T-helper 9 cell (primary cell): Measurements from ENCODE around the gene ODF2.

ENCODE experiments used
- DNase-seq: peaks from one replicate; pipeline ENCODE4 v3.0.0-alpha.2; 2020

ODF2 gene

DNA sequence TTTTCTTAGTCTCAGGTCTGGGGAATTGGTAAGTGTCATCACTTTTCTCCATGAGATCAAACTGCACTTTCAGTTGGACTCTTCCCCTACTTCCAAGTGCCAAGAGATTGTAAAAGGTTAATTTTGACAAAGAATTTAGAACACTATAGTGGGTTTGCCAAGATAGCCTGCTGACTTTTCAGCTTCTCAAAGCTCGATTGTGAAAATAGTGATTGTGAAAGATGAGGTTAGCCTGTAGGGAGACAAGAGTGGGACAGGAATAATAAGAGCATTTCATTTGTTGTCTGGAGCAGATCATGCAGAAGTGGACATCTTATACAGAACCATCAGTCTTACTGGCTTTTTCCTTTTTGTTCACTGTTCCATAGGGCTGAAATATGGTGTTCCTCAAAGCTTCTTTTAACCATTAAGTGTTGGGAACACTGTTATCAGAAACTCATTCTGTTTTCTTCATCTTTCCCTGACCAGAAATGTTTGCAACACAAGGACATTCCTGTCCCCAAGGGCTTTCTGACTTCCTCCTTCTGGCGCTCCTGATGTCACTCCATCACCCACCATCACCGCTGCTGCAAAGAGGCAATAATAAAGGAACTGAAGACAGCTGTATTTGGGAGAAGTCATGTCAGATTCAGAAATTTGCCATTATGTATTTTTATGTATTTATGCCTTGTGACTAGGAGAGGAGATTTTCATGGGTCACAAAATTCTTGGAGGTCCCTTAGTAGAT, 85.0 kb downstream of the ODF2 start:
- no peak for DNase-seq

- DNase-seq = no peak
These were observed 90.7 kb downstream of the ODF2 start for GRCh38 chr9:128546504-128546903.

DNA sequence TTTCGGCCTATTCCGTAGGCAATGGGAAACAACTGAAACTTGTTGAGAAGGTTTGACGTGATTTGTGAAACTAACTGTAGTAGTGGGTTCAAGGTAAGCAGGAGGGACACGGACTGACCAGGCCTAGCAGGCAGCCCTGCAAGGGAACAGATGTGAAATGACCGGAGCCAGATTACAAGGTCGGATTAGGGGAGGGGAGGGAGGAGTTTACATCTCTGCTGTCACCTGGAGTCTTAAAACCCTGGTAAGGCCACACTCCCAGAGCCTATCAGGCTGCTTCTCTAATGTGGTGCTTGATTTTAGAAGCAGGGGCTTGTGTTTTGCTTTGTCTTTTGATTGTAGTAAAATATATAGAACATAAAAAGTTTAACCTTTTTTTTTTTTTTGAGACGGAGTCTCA, 93.1 kb downstream of the ODF2 start:
- DNase-seq = no peak

DNA sequence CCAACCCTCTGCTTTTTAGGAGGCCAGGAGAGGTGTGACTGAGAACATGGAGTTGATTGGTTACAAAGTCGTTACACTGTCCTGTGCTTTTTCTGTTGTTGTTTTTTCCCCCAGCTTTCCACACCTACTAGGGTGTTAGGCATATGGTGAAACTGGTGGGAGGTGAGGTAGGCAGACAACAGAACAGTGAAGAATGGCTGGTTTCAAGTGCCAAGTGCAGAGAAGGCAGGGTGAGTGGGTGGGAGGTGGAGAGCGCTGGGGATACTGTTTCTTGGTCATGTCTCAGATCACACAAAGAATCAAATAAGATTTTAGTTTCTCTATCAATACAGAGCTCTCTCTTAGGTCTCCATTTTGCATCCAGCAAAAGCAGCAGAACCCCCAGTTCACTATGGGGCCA, 94.4 kb downstream of the ODF2 start:
- no peak for DNase-seq
